GM19025 (cell line): ENCODE results near the gene EXD3.
"Not testable (repeated sequence)": the region's sequence is repeated elsewhere in the genome, so short reads cannot be mapped to it uniquely, and the experiment has no call there.

ENCODE experiments used
- ATAC-seq: cut with Tn5 transposase; IDR thresholded peaks from one replicate; pipeline ENCODE4 v1.9.1; 2021; ENCODE audit warnings: mild to moderate bottlenecking, low read depth, moderate library complexity; ENCODE audit not compliant: unreplicated experiment

EXD3 gene

GRCh38 chr9:137350696-137351584, 72.0 kb downstream of the EXD3 start:
- no peak for ATAC-seq

DNA sequence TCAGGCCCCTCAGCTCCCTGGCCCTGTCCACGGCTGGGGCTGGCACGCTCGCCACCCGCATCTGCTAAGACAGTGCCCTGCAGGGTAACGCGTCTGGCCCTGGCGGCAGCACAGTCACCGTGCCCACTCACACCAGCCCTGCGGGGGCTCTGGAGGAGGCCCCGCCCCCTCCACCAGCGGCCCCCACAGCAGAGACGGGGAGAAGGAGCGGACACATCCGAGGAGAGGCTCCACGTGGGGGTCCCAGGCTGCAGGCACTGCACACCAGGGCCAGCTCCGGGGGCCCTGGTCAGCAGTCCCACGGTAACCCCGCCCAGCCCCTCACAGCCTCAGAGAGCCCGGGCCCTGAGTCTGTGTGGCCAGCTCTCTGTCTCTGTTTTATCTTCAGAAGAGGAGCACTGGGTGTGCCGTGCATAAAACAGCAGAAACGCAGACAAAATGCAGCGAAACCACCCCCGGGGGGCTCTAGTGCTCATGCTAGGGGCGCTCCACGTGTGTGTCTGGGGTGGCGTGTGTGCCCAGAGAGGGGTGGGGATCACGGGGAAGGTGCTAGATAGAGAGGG, 73.4 kb downstream of the EXD3 start:
- no peak for ATAC-seq

- no peak for ATAC-seq
Observed at GRCh38 chr9:137348769-137349470, 74.0 kb downstream of the EXD3 start.

GRCh38 chr9:137347928-137348327, 75.0 kb downstream of the EXD3 start:
- no peak for ATAC-seq

- ATAC-seq = no peak
Observed at GRCh38 chr9:137342482-137342881, 80.5 kb downstream of the EXD3 start.

DNA sequence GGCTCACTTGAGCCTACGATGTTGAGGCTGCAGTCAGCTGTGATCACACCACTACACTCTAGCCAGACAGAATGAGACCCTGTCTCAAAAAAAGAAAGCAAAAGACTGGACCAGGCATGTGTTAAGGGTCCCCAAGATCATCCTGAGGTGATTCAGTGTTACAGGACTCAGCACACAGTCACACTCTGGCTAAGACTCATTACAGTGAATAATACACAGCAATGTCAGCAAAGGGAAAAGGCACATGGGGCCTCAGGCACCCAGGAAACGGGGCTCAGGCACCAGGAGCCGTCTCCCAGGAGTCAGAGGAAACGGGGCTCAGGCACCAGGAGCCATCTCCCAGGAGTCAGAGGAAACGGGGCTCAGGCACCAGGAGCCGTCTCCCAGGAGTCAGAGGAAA, 81.7 kb downstream of the EXD3 start:
- no peak for ATAC-seq

DNA sequence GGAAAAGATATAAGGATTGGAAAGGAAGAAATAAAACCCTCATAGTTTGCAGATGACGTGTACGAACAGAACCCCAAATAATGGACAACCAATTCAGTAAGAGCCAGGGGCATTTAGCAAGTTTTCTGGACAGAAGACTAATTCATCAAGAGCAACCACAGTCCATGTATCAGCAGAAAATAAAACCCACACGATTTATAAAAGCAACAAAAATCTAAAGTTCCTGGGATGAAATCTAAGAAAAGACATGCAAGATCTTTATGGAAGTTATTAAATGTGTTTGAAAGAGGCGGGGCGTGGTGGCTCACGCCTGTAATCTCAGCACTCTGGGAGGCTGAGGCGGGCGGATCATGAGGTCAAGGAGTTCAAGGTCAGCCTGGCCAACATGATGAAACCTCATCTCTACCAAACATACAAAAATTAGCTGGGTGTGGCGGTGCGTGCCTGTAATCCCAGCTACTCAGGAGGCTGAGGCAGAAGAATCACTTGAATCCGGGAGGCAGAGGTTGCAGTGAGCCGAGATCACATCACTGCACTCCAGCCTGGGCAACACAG, 83.0 kb downstream of the EXD3 start:
- not testable (repeated sequence) for ATAC-seq

- ATAC-seq = no peak
Observed at GRCh38 chr9:137339045-137339907, 83.7 kb downstream of the EXD3 start.

- no peak for ATAC-seq
Observed at GRCh38 chr9:137336735-137337134, 86.2 kb downstream of the EXD3 start.

- no peak for ATAC-seq
Observed at GRCh38 chr9:137333016-137333671, 89.8 kb downstream of the EXD3 start.

GRCh38 chr9:137331929-137332328, 91.0 kb downstream of the EXD3 start:
- no peak for ATAC-seq

DNA sequence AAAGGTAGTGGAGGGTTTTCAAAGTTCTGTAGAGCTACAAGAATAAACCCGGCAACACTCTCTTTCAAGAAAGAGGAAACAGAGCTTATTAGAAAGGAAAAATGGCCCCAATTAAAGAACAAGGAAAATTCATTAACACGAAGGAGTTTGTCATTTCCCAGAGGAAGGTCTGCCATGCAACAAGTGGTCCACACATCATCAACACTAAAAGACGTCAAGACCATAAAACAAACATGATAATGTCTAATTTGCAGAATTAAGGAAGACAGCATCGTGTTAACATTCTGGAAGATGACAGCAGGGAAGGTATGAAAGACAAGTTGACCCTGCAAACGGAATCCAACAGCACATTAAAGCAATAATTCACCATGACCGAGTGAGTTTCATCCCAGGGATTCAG, 92.3 kb downstream of the EXD3 start:
- no peak for ATAC-seq

GRCh38 chr9:137329590-137329989, 93.4 kb downstream of the EXD3 start:
- not testable (repeated sequence) for ATAC-seq

- not testable (repeated sequence) for ATAC-seq
Observed at GRCh38 chr9:137327641-137328550, 95.1 kb downstream of the EXD3 start.

- ATAC-seq = no peak
Observed at GRCh38 chr9:137326445-137327065, 96.4 kb downstream of the EXD3 start.

DNA sequence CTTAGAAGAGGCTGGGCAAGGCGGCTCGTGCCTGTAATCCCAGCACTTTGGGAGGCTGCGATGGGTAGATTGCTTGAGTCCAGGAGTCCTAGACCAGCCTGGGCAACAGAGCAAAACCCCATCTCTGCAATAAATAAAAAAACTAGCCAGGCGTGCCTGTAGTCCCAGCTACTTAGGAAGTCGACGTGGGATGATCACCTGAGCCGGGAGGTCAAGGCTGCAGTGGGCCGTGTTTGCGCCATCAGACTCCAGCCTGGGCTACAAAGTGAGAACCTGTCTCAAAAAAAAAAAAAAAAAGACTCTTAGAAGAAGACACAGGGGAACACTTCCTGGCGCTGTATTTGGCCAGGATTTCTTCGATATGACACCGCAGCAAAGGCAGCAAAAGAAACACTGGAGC, 97.2 kb downstream of the EXD3 start:
- ATAC-seq = no peak

DNA sequence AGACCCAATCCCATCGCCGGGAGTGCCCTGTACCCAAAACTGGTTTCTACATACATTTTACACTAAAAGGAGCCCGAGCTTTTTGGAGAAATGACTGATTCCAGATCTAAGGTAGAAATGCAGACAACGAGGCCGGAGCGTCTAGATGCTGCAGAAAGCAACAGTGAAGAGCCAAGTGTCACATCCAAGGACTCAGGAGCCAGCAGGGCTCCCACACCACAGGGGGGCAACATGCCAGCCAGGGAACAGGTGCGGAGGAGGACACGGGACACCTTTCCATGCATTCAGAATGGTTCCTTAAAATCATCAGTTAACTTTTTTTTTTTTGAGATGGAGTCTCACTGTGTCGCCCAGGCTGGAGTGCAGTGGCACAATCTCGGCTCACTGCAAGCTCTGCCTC, 97.8 kb downstream of the EXD3 start:
- no peak for ATAC-seq
